GM06990 (cell line): Measurements from ENCODE around the gene SERPINB6.
"Not testable (repeated sequence)": the region's sequence is repeated elsewhere in the genome, so short reads cannot be mapped to it uniquely, and the experiment has no call there.

Experiments used
- DNase-seq: peaks from one replicate; pipeline ENCODE4 v3.0.0-alpha.2; 2011; ENCODE audit not compliant: insufficient read length; ENCODE audit errors: extremely low read depth
- H3K27me3 ChIP-seq: replicated peaks from 2 replicates; pipeline ENCODE4 v1.6.0; 2011; ENCODE audit warnings: low read length; ENCODE audit not compliant: control insufficient read depth, insufficient read depth
- H3K36me3 ChIP-seq: 2 replicates; pipeline ENCODE4 v1.5.1; 2011; ENCODE audit warnings: low read length; ENCODE audit not compliant: control insufficient read depth, insufficient read depth
- H3K4me3 ChIP-seq: replicated peaks from 2 replicates; pipeline ENCODE4 v1.5.1; 2011; ENCODE audit warnings: low read depth, mild to moderate bottlenecking, control low read depth, low read length
- CTCF ChIP-seq: IDR thresholded peaks from 2 replicates; pipeline ENCODE4 v1.5.1; 2011; ENCODE audit warnings: low read length, control low read depth, mild to moderate bottlenecking, inconsistent platforms; ENCODE audit not compliant: insufficient read depth, poor library complexity, severe bottlenecking

Gene SERPINB6

GRCh38 chr6:2944405-2945152, 26.8 kb downstream of the SERPINB6 start:
- Histone ChIP-seq H3K27me3 (peaks cover 2% of the 10 kb centered on the region), H3K36me3 (no peaks in the 10 kb centered on the region), H3K4me3 (no peak overlapping the region)
- DNase-seq = no peak
- TF ChIP-seq CTCF = no peak

- H3K27me3 ChIP-seq = peaks cover 2% of the 10 kb centered on the region; the same call in 1 of the 2 replicates
Measured at GRCh38 chr6:2943564-2943955, 27.8 kb downstream of the SERPINB6 start.

GRCh38 chr6:2942914-2943563, 28.3 kb downstream of the SERPINB6 start:
- H3K36me3 ChIP-seq = no peaks in the 10 kb centered on the region
- DNase-seq = no peak
- no peak overlapping the region for H3K4me3 ChIP-seq
- TF ChIP-seq CTCF = no peak
- peaks cover 2% of the 10 kb centered on the region; the same call in 1 of the 2 replicates for H3K27me3 ChIP-seq

More at GRCh38 chr6:2943564-2943955, 27.8 kb downstream of the SERPINB6 start:
- no peak for TF ChIP-seq CTCF
- DNase-seq = no peak
- Histone ChIP-seq H3K36me3 (no peaks in the 10 kb centered on the region), H3K4me3 (no peak overlapping the region)

GRCh38 chr6:2942116-2942515, 29.3 kb downstream of the SERPINB6 start:
- H3K27me3 ChIP-seq, DNase-seq, H3K36me3 ChIP-seq, H3K4me3 ChIP-seq: not testable (repeated sequence)

- Histone ChIP-seq H3K4me3 (no peak overlapping the region), H3K36me3 (no peaks in the 10 kb centered on the region), H3K27me3 (no peaks in the 10 kb centered on the region; the same call in 1 of the 2 replicates)
- DNase-seq = no peak
- no peak for TF ChIP-seq CTCF
Measured at GRCh38 chr6:2940851-2941250, 30.5 kb downstream of the SERPINB6 start.
